SK-N-SH (cell line): Measurements from ENCODE around the gene OR1M1. TPM values are rescaled to one million over a fixed set of nuclear protein-coding genes. Genes with fewer than 3 reads are reported as not detected.

Experiments used
- CTCF ChIA-PET: fragments of 300-600, 350-600 bp; formaldehyde crosslinking; extraction: SDS; loops from one replicate; lab custom pipeline; 2021; lab: Yijun Ruan, JAX
- POLR2A ChIA-PET: fragments of 350-600 bp; sonication (Branson Sonifier 250); formaldehyde crosslinking; extraction: SDS; loops from one replicate; lab custom pipeline; 2020; ENCODE audit warnings: antibody characterized with exemption, inconsistent platforms; lab: Yijun Ruan, JAX
- DNase-seq: peaks from one replicate; pipeline ENCODE4 v3.0.0; 2012
- H2AFZ ChIP-seq: fragments of 200-600 bp; sonication (generic); 2 replicates; pipeline ENCODE4 v1.8.1; 2016; ENCODE audit warnings: antibody characterized with exemption, mild to moderate bottlenecking, low read depth
- H3F3A ChIP-seq: fragments of 200-600 bp; sonication (generic); replicated peaks from 2 replicates; pipeline ENCODE3; 2016; ENCODE audit warnings: antibody characterized with exemption, mild to moderate bottlenecking; ENCODE audit not compliant: insufficient read depth
- H3K27ac ChIP-seq, 2 experiments: fragments of 200-500 bp in 1 of 2; fragments of 200-600 bp in 1 of 2; sonication (Bioruptor generic) in 1 of 2; sonication (generic), shearing (Covaris generic) in 1 of 2; 2 replicates each; pipeline versions ENCODE4 v1.5.1 to v1.6.1; 2014 to 2016; ENCODE audit warnings: low read depth in 2 of 2, inconsistent platforms in 1 of 2, low read length in 1 of 2, mild to moderate bottlenecking in 1 of 2, mixed read lengths in 1 of 2
- H3K27me3 ChIP-seq: fragments of 200-600 bp; sonication (generic), shearing (Covaris generic); 2 replicates; pipeline ENCODE4 v1.6.1; 2016; ENCODE audit warnings: mixed run types; ENCODE audit not compliant: insufficient read depth
- H3K36me3 ChIP-seq, 2 experiments: fragments of 200-500 bp in 1 of 2; fragments of 200-600 bp in 1 of 2; sonication (Bioruptor generic) in 1 of 2; sonication (generic) in 1 of 2; replicated peaks in 1 of 2; 2 replicates each; pipeline versions ENCODE3 to v1.5.1; 2014 to 2016; ENCODE audit warnings: low read length in 1 of 2, mild to moderate bottlenecking in 1 of 2; ENCODE audit not compliant: insufficient read depth in 2 of 2, control insufficient read depth in 1 of 2
- H3K4me1 ChIP-seq, 2 experiments: fragments of 200-500 bp in 1 of 2; fragments of 200-600 bp in 1 of 2; sonication (Bioruptor generic) in 1 of 2; sonication (generic), shearing (Covaris generic) in 1 of 2; 2 replicates each; pipeline versions ENCODE4 v1.5.1 to v1.6.1; 2014 to 2016; ENCODE audit warnings: low read depth in 1 of 2, low read length in 1 of 2, mixed run types in 1 of 2; ENCODE audit not compliant: insufficient read depth in 2 of 2, control insufficient read depth in 1 of 2
- H3K4me2 ChIP-seq: fragments of 200-600 bp; sonication (generic), shearing (Covaris generic); 2 replicates; pipeline ENCODE4 v1.6.1; 2017; ENCODE audit warnings: mixed run types
- H3K4me3 ChIP-seq, 2 experiments: fragments of 200-500 bp in 1 of 2; fragments of 200-600 bp in 1 of 2; sonication (Bioruptor generic) in 1 of 2; sonication (generic), shearing (Covaris generic) in 1 of 2; 2 replicates each; pipeline versions ENCODE4 v1.5.1 to v1.8.1; 2014 to 2016; ENCODE audit warnings: low read depth in 2 of 2, inconsistent platforms in 1 of 2, low read length in 1 of 2, mild to moderate bottlenecking in 1 of 2, mixed read lengths in 1 of 2, moderate library complexity in 1 of 2
- H3K79me2 ChIP-seq: fragments of 200-600 bp; sonication (generic); 2 replicates; pipeline ENCODE4 v1.8.1; 2017; ENCODE audit warnings: mild to moderate bottlenecking; ENCODE audit not compliant: insufficient read depth
- H3K9ac ChIP-seq: fragments of 200-600 bp; sonication (generic); 2 replicates; pipeline ENCODE4 v1.6.1; 2017; ENCODE audit warnings: mixed run types
- H3K9me2 ChIP-seq: fragments of 200-600 bp; sonication (generic); 2 replicates; pipeline ENCODE4 v1.6.1; 2017; ENCODE audit warnings: mixed run types
- H3K9me3 ChIP-seq: fragments of 200-600 bp; sonication (generic); 2 replicates; pipeline ENCODE4 v1.6.1; 2017; ENCODE audit warnings: mixed run types, mild to moderate bottlenecking, moderate library complexity
- H4K20me1 ChIP-seq: fragments of 200-600 bp; sonication (generic); 2 replicates; pipeline ENCODE4 v1.6.1; 2017; ENCODE audit warnings: mild to moderate bottlenecking, mixed run types; ENCODE audit not compliant: insufficient read depth
- EP300 ChIP-seq, 2 experiments: IDR thresholded peaks; 2 replicates each; pipeline versions ENCODE4 v1.4.0 to v1.6.1; 2012; ENCODE audit warnings: borderline replicate concordance in 1 of 2, low read depth in 1 of 2, low read length in 1 of 2
- MEF2A ChIP-seq: IDR thresholded peaks from 2 replicates; pipeline ENCODE4 v1.4.0; 2012; ENCODE audit warnings: low read depth, borderline replicate concordance
- NFIC ChIP-seq: IDR thresholded peaks from 2 replicates; pipeline ENCODE4 v1.4.0; 2012; ENCODE audit warnings: borderline replicate concordance
- NRF1 ChIP-seq: IDR thresholded peaks from 2 replicates; pipeline ENCODE4 v1.6.1; 2012; ENCODE audit warnings: low read depth, mild to moderate bottlenecking, low read length
- RAD21 ChIP-seq: IDR thresholded peaks from 2 replicates; pipeline ENCODE4 v1.6.1; 2012; ENCODE audit warnings: mild to moderate bottlenecking, low read length
- RCOR1 ChIP-seq: fragments of 150-350 bp; IDR thresholded peaks from 2 replicates; pipeline ENCODE4 v1.6.1; 2017; ENCODE audit warnings: antibody characterized with exemption, low read length
- RFX5 ChIP-seq: IDR thresholded peaks from 2 replicates; pipeline ENCODE4 v1.6.1; 2012; ENCODE audit warnings: mild to moderate bottlenecking, improper control_type of control experiment, low read length
- SIN3A ChIP-seq: IDR thresholded peaks from 2 replicates; pipeline ENCODE4 v1.6.1; 2012; ENCODE audit warnings: low read depth, mild to moderate bottlenecking, low read length, moderate library complexity, borderline replicate concordance
- TAF1 ChIP-seq: IDR thresholded peaks from 2 replicates; pipeline ENCODE4 v1.6.1; 2012; ENCODE audit warnings: low read depth, mild to moderate bottlenecking, low read length, moderate library complexity, borderline replicate concordance
- TCF12 ChIP-seq: IDR thresholded peaks from 2 replicates; pipeline ENCODE4 v1.4.0; 2012
- YY1 ChIP-seq: IDR thresholded peaks from 2 replicates; pipeline ENCODE4 v1.4.0; 2012; ENCODE audit warnings: low read depth, mild to moderate bottlenecking
- WGBS: methylation state at CpG from one replicate; pipeline ENCODE4 v1.1.6; 2017; ENCODE audit warnings: low lambda C conversion rate; 5-methylcytosine and 5-hydroxymethylcytosine counted together
- polyA plus RNA-seq, 3 experiments: library from polyadenylated mRNA; depleted of rRNA; stranded (reverse); fragments of >200 nt; gene quantifications; 2 replicates each; pipeline ENCODE4 v1.2.3, GENCODE V29; 2012
- TF ChIP-seq, protein P1 (sequence below): IDR thresholded peaks from 2 replicates; pipeline ENCODE4 v1.4.0; 2012; ENCODE audit warnings: low read depth
- TF ChIP-seq, protein P2 (sequence below): fragments of 200-600 bp; sonication (generic); IDR thresholded peaks from 2 replicates; pipeline ENCODE4 v1.6.1; 2017; ENCODE audit warnings: antibody characterized with exemption, mild to moderate bottlenecking, moderate library complexity
- TF ChIP-seq, protein P3 (sequence below): IDR thresholded peaks from 2 replicates; pipeline ENCODE4 v1.4.0; 2012; ENCODE audit warnings: low read depth, borderline replicate concordance
- TF ChIP-seq, protein P4 (sequence below): IDR thresholded peaks from 2 replicates; pipeline ENCODE4 v1.6.1; 2012; ENCODE audit warnings: mild to moderate bottlenecking, low read depth, low read length, moderate library complexity
- TF ChIP-seq, protein P5 (sequence below): fragments of 150-350 bp; IDR thresholded peaks from 2 replicates; pipeline ENCODE4 v1.6.1; 2017; ENCODE audit warnings: antibody characterized with exemption, low read length, low read depth, borderline replicate concordance
- TF ChIP-seq, protein P6 (sequence below): fragments of 150-350 bp; IDR thresholded peaks from 2 replicates; pipeline ENCODE4 v1.6.1; 2016; ENCODE audit warnings: mild to moderate bottlenecking, low read depth, low read length
- TF ChIP-seq, protein P7 (sequence below): IDR thresholded peaks from 2 replicates; pipeline ENCODE4 v1.4.0; 2012; ENCODE audit warnings: low read depth, borderline replicate concordance

Gene OR1M1
- polyA plus RNA-seq, 1 of the 3 experiments (the other 2 are of a cell fraction): not detected

DNA sequence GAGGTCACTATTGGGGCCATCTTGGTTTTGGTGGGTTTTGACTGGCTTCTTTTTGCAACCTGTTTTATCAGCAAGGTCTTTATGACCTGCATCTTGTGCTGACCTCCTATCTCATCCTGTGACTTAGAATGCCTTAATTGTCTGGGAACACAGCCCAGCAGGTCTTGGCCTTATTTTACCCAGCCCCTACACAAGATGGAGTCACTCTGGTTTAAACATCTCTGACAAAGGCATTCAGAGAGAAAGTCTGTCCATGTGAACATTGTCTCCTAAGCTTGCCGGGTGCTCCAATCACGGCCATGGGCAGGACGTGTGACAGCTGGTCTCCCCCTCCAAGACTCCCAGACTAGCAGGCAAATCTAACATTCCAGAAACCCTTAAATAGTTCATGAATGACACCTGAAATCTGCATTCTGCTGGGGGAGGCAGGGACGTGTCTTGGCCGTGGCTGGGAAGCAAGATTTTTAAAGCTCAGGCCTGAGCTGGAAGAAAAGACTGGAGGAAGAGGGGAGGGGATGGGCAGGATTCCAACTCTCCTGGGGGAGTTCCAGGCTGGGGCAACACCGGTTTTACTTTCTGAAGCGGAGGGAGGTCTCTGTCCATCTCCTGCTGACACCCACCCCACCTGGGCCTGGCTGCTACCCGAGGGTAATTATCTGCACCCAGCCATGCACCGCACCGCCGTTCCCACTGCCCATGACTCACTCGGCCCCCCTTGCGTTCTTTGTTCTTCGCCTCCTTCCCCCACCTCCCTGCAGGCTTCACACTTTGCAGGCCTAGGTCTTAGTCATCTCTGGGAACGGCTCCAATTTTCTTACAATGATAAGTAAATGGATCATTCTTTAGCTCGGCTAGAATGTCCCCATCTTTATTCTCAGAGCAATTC, 11.6 kb upstream of the OR1M1 start (continued):
- peak; percentile 98 for TF ChIP-seq NFIC
- TF ChIP-seq SIN3A: 0 out of 2 replicates have a peak, but pooled peaks have one; percentile 35
- no peak for TF ChIP-seq NRF1
- TF ChIP-seq, protein P1, sequence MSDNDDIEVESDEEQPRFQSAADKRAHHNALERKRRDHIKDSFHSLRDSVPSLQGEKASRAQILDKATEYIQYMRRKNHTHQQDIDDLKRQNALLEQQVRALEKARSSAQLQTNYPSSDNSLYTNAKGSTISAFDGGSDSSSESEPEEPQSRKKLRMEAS: peak; percentile 82
- TF ChIP-seq TAF1: no peak
- peak; percentile 12 to 89; a peak in 2 of 4 replicates for TF ChIP-seq EP300 (IDR thresholded peaks at IDR 0.05; ENCODE audit: borderline replicate concordance in 1 of 2, low read depth in 1 of 2, low read length in 1 of 2)
- TF ChIP-seq RFX5: no peak
- TF ChIP-seq, protein P2, sequence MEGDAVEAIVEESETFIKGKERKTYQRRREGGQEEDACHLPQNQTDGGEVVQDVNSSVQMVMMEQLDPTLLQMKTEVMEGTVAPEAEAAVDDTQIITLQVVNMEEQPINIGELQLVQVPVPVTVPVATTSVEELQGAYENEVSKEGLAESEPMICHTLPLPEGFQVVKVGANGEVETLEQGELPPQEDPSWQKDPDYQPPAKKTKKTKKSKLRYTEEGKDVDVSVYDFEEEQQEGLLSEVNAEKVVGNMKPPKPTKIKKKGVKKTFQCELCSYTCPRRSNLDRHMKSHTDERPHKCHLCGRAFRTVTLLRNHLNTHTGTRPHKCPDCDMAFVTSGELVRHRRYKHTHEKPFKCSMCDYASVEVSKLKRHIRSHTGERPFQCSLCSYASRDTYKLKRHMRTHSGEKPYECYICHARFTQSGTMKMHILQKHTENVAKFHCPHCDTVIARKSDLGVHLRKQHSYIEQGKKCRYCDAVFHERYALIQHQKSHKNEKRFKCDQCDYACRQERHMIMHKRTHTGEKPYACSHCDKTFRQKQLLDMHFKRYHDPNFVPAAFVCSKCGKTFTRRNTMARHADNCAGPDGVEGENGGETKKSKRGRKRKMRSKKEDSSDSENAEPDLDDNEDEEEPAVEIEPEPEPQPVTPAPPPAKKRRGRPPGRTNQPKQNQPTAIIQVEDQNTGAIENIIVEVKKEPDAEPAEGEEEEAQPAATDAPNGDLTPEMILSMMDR: no peak
- TF ChIP-seq, protein P3, sequence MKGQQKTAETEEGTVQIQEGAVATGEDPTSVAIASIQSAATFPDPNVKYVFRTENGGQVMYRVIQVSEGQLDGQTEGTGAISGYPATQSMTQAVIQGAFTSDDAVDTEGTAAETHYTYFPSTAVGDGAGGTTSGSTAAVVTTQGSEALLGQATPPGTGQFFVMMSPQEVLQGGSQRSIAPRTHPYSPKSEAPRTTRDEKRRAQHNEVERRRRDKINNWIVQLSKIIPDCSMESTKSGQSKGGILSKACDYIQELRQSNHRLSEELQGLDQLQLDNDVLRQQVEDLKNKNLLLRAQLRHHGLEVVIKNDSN: 0 out of 2 replicates have a peak, but pooled peaks have one; percentile 28
- peak; percentile 93 for TF ChIP-seq TCF12

DNA sequence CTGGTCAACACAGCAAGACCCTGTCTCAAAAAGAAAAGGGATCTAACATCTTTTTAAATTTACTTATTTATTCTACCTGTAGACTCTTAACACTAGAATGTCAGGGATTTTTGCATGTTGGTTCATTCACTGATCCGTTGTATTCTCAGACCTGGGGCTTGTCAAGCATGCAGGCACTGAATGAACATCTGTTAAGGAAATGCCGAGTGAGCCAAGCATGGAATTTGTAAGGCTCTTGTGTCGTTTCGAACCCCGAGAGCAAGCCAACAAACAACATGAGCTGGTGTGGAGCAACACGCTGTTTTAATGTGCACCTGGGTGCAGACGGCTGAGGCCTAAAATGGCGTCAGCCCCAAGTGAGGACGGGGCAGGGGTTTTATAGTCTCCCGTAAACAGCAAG, 10.0 kb upstream of the OR1M1 start:
- ChIA-PET CTCF (interaction anchor here (1.0 kb wide), 1 partner anchor 379 kb away, joined by 3 read pairs; no protein-coding TSS in a partner anchor), POLR2A (no interaction called here)
- Histone ChIP-seq H3K27me3 (peaks cover 4% of the 10 kb centered on the region; the same call in 1 of the 2 replicates), H3K4me3 (no peak overlapping the region), H3F3A (peaks cover 10% of the 10 kb centered on the region), H3K4me2 (no peak overlapping the region), H4K20me1 (no peaks in the 10 kb centered on the region), H3K9me2 (no peaks in the 10 kb centered on the region), H3K9ac (no peak overlapping the region), H3K4me1 (peaks cover 0 to 9% of the 10 kb centered on the region in 2 experiments; a peak in 2 of 4 replicates), H3K79me2 (no peaks in the 10 kb centered on the region), H3K27ac (no peak overlapping the region), H3K9me3 (no peaks in the 10 kb centered on the region), H2AFZ (no peak overlapping the region), H3K36me3 (no peaks in the 10 kb centered on the region)
- DNase-seq: no peak
- WGBS: 55% methylated on average over 7 of the region's 10 CpGs
- TF ChIP-seq TCF12 (no peak), YY1 (no peak), RFX5 (no peak), SIN3A (no peak), NFIC (no peak), RAD21 (no peak), RCOR1 (no peak), MEF2A (no peak)
- TF ChIP-seq, protein P4, sequence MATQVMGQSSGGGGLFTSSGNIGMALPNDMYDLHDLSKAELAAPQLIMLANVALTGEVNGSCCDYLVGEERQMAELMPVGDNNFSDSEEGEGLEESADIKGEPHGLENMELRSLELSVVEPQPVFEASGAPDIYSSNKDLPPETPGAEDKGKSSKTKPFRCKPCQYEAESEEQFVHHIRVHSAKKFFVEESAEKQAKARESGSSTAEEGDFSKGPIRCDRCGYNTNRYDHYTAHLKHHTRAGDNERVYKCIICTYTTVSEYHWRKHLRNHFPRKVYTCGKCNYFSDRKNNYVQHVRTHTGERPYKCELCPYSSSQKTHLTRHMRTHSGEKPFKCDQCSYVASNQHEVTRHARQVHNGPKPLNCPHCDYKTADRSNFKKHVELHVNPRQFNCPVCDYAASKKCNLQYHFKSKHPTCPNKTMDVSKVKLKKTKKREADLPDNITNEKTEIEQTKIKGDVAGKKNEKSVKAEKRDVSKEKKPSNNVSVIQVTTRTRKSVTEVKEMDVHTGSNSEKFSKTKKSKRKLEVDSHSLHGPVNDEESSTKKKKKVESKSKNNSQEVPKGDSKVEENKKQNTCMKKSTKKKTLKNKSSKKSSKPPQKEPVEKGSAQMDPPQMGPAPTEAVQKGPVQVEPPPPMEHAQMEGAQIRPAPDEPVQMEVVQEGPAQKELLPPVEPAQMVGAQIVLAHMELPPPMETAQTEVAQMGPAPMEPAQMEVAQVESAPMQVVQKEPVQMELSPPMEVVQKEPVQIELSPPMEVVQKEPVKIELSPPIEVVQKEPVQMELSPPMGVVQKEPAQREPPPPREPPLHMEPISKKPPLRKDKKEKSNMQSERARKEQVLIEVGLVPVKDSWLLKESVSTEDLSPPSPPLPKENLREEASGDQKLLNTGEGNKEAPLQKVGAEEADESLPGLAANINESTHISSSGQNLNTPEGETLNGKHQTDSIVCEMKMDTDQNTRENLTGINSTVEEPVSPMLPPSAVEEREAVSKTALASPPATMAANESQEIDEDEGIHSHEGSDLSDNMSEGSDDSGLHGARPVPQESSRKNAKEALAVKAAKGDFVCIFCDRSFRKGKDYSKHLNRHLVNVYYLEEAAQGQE: no peak
- TF ChIP-seq, protein P5, sequence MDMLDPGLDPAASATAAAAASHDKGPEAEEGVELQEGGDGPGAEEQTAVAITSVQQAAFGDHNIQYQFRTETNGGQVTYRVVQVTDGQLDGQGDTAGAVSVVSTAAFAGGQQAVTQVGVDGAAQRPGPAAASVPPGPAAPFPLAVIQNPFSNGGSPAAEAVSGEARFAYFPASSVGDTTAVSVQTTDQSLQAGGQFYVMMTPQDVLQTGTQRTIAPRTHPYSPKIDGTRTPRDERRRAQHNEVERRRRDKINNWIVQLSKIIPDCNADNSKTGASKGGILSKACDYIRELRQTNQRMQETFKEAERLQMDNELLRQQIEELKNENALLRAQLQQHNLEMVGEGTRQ: no peak
- TF ChIP-seq, protein P6, sequence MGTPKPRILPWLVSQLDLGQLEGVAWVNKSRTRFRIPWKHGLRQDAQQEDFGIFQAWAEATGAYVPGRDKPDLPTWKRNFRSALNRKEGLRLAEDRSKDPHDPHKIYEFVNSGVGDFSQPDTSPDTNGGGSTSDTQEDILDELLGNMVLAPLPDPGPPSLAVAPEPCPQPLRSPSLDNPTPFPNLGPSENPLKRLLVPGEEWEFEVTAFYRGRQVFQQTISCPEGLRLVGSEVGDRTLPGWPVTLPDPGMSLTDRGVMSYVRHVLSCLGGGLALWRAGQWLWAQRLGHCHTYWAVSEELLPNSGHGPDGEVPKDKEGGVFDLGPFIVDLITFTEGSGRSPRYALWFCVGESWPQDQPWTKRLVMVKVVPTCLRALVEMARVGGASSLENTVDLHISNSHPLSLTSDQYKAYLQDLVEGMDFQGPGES: no peak
- TF ChIP-seq, protein P7, sequence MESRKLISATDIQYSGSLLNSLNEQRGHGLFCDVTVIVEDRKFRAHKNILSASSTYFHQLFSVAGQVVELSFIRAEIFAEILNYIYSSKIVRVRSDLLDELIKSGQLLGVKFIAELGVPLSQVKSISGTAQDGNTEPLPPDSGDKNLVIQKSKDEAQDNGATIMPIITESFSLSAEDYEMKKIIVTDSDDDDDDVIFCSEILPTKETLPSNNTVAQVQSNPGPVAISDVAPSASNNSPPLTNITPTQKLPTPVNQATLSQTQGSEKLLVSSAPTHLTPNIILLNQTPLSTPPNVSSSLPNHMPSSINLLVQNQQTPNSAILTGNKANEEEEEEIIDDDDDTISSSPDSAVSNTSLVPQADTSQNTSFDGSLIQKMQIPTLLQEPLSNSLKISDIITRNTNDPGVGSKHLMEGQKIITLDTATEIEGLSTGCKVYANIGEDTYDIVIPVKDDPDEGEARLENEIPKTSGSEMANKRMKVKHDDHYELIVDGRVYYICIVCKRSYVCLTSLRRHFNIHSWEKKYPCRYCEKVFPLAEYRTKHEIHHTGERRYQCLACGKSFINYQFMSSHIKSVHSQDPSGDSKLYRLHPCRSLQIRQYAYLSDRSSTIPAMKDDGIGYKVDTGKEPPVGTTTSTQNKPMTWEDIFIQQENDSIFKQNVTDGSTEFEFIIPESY: no peak
